ENCODE data around the gene COQ8B. TPM values are rescaled to one million over a fixed set of nuclear protein-coding genes. Genes with fewer than 3 reads are reported as not detected.
A peak's percentile ranks its signal among the peaks of the same experiment; 100 is the strongest.

COQ8B gene
- total RNA-seq, 6 donors from 2014 or later, result 46.2 to 142 (median 65.4) TPM

DNA sequence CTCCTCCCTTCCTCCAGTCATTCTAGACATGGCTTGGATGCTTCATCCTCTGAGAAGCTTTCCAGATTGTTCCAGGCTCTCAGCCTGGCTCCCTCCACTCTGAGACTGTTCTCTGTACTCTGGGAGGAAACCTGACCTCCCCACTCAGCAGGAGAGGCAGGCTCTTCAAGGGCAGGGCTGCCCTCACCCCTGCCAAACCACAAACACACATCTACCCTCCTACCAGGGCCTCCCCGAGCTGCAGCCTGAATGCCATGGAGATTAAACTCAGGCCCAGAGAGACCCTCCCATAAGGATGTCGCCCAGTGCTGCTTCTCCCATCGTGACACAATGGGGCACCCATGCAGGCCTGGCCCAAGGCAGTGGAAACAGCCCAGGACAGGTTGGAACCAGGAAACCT is 42.4 kb downstream of the COQ8B start:
- H3K36me3 ChIP-seq, result peaks cover 13 to 95% (median 66%) of the 10 kb centered on the region in 4 donors
- WGBS, 2 donors, result 60% methylated on average over 3 of the region's 3 CpGs; no CpG with 5 or more reads in 1 of the 2 donors
- peaks cover 0 to 4% (median 0%) of the 10 kb centered on the region in 4 donors for H3K4me1 ChIP-seq
- no peaks in the 10 kb centered on the region for H3K27me3 ChIP-seq
- H3K4me3 ChIP-seq, result no peak overlapping the region
- peak in 1 of 2 donors; percentile 65 for DNase-seq
- peak; percentile 18 to 79 for ATAC-seq (ENCODE audit: low FRiP score in 2 of 2)
- H3K9me3 ChIP-seq, result no peaks in the 10 kb centered on the region
- peak overlapping the region in 2 of 4 donors; percentile 18 to 38 for H3K27ac ChIP-seq
- TF ChIP-seq EP300 (IDR thresholded peaks at IDR 0.05), result no peak
- TF ChIP-seq POLR2A (IDR thresholded peaks at IDR 0.05), result no peak
- TF ChIP-seq, protein P1, sequence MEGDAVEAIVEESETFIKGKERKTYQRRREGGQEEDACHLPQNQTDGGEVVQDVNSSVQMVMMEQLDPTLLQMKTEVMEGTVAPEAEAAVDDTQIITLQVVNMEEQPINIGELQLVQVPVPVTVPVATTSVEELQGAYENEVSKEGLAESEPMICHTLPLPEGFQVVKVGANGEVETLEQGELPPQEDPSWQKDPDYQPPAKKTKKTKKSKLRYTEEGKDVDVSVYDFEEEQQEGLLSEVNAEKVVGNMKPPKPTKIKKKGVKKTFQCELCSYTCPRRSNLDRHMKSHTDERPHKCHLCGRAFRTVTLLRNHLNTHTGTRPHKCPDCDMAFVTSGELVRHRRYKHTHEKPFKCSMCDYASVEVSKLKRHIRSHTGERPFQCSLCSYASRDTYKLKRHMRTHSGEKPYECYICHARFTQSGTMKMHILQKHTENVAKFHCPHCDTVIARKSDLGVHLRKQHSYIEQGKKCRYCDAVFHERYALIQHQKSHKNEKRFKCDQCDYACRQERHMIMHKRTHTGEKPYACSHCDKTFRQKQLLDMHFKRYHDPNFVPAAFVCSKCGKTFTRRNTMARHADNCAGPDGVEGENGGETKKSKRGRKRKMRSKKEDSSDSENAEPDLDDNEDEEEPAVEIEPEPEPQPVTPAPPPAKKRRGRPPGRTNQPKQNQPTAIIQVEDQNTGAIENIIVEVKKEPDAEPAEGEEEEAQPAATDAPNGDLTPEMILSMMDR (IDR thresholded peaks at IDR 0.05), result no peak
- no peak for TF ChIP-seq POLR2AphosphoS5 (IDR thresholded peaks at IDR 0.05)

GRCh38 chr19:40673397-40673796 is 43.3 kb downstream of the COQ8B start:
- WGBS, 2 donors, result 90% methylated on average over 9 of the region's 11 CpGs; no CpG with 5 or more reads in 1 of the 2 donors
- H3K27ac ChIP-seq, result no peak overlapping the region
- peaks cover 13 to 96% (median 62%) of the 10 kb centered on the region in 4 donors for H3K36me3 ChIP-seq
- H3K4me1 ChIP-seq, result peaks cover 0 to 4% (median 0%) of the 10 kb centered on the region in 4 donors
- ATAC-seq (ENCODE audit: low FRiP score in 2 of 2), result no peak
- DNase-seq, result peak in 1 of 2 donors; percentile 74
- no peaks in the 10 kb centered on the region for H3K9me3 ChIP-seq
- no peaks in the 10 kb centered on the region for H3K27me3 ChIP-seq
- TF ChIP-seq POLR2AphosphoS5 (IDR thresholded peaks at IDR 0.05) (no peak), EP300 (IDR thresholded peaks at IDR 0.05) (no peak), POLR2A (IDR thresholded peaks at IDR 0.05) (no peak)
- TF ChIP-seq, protein P1 (IDR thresholded peaks at IDR 0.05), result no peak
- H3K4me3 ChIP-seq, result no peak overlapping the region

DNA sequence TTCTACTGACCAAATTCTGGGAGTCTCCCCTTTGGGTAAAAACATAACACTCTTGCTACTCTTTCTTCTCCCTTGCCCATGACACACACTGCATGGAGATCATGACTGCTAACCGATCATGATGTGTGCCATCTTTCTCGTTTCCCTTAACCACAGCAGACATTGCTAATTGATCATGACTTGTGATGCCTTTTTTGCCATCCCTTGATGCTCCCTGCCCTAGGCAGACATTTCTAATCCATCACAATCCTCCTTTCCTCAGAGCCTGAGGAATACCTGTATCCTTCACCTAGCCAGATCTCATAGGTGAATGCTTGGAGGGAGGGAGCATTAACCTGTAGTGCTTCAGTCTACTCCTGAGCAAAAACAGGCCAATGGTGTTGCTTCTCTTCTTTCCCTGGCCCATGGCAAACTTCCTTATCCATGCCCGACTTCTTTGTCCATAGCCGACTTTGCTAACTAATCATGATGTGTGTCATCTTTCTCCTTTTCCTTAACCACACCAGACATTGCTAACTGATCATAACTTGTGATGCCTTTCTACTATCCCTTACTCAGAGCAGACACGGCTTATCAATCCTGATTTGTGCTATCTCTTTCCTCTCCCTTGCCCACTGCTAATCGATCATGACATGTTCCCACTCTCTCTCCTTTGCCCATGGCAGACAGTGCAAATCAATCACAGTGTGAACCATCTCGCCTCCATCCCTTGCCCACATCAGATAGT is 44.0 kb downstream of the COQ8B start:
- DNase-seq (no peak), ATAC-seq (ENCODE audit: low FRiP score in 2 of 2) (no peak)
- WGBS, 2 donors, result 97 to 99% methylated on average over 7 of the region's 7 CpGs
- Histone ChIP-seq H3K27ac (no peak overlapping the region), H3K27me3 (no peaks in the 10 kb centered on the region), H3K4me1 (peaks cover 0 to 4% (median 0%) of the 10 kb centered on the region in 4 donors), H3K9me3 (no peaks in the 10 kb centered on the region), H3K4me3 (no peak overlapping the region), H3K36me3 (peaks cover 13 to 96% (median 60%) of the 10 kb centered on the region in 4 donors)
- TF ChIP-seq POLR2AphosphoS5 (IDR thresholded peaks at IDR 0.05) (no peak), POLR2A (IDR thresholded peaks at IDR 0.05) (no peak), EP300 (IDR thresholded peaks at IDR 0.05) (no peak)
- TF ChIP-seq, protein P1 (IDR thresholded peaks at IDR 0.05), result no peak

DNA sequence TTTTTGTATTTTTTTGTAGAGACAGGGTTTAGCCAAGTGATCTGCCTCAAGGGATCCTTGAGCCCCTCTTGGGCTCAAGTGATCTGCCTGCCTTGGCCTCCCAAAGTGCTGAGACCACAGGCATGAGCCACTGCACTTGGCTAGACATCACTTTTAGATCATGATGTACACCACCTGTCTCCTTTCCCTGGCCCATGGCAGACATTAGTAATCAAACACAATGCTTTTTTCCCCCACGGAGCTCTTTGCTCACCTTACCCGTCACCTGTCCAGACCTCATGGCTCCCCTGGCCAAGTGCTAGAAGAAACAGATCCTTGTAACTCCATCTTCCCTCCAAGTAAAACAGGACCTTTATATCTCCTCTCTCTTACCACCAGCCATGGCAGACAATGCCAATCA is 44.6 kb downstream of the COQ8B start:
- no peak for DNase-seq
- TF ChIP-seq, protein P1 (IDR thresholded peaks at IDR 0.05), result no peak
- TF ChIP-seq POLR2AphosphoS5 (IDR thresholded peaks at IDR 0.05), result no peak
- no peak for TF ChIP-seq POLR2A (IDR thresholded peaks at IDR 0.05)
- no peak for TF ChIP-seq EP300 (IDR thresholded peaks at IDR 0.05)
- H3K4me3 ChIP-seq, result no peak overlapping the region
- 89 to 91% methylated on average over 2 of the region's 2 CpGs for WGBS, 2 donors
- H3K9me3 ChIP-seq, result no peaks in the 10 kb centered on the region
- H3K4me1 ChIP-seq, result peaks cover 0 to 4% (median 0%) of the 10 kb centered on the region in 4 donors
- H3K27ac ChIP-seq, result no peak overlapping the region
- H3K27me3 ChIP-seq, result no peaks in the 10 kb centered on the region
- H3K36me3 ChIP-seq, result peaks cover 11 to 95% (median 57%) of the 10 kb centered on the region in 4 donors
- no peak for ATAC-seq (ENCODE audit: low FRiP score in 2 of 2)

Data from upper lobe of left lung (tissue), 6 donors.